NK-92 (cell line): ENCODE results near the gene EHMT1.

Experiments used
- DNase-seq: peaks from one replicate; lab custom pipeline; 2025; ENCODE audit not compliant: unreplicated experiment; lab: John Stamatoyannopoulos, UW

The EHMT1 gene

DNA sequence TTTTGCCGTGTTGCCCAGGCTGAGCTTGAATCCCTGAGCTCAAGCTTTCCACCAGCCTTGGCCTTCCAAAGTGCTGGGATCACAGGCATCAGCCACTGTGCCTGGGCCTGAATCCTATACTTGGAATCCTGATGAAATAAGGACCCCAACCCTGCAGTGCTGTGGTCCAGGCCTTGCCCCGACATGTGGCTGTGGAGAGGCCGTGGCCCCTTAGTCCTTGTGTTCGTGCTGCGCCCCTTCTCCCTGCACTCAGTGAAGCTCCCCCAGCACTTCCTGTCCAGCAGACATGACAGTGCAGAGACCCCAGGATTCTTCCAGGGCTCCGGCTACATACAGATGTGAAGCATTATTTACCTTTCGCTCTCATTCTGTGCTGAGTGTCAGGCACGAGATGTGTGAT lies 52.9 kb downstream of the EHMT1 start:
- DNase-seq = no peak

DNA sequence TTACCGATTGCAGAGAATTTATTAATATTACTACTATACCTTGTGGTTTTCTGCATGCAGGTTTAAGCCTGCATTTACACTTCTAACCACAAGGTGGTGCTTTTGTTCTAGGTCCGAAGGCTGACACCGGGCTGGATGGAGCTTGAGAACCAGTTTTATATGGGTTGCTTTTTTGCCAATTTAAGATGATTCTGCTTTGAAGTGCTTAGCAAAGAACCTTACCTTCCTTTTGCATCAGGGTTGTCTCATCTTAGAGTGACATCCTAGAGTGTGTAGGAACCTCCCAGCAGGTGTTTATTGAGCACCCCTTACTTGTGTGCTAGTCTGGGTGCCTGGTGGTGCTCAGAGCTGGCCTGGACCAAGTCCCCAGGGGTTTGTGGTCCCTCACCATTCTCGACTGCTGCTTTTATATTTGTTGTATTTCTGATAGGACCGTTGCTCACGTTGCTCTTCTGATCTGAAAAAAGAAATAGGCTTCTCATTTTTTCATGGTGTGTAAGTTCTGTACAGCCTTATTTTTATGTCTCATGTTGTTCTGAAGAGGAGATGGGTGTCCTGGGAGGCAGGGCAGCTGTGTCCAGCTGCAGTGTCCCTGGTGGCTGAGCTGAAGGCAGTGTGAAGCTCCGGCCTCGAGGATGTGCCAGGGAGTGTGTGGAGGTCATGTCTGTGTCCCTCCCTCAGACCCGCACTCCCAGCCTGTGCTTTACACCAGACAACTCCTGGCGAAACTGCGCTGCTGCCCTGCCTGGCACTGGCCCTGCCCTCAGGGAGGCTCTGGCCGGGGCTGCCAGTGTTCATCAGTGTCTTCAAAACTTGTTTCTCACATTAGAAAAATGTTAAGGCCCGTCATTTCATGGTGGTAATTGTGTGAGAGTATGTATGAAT lies 54.3 kb downstream of the EHMT1 start:
- DNase-seq = no peak

GRCh38 chr9:137673886-137674285 lies 55.1 kb downstream of the EHMT1 start:
- no peak for DNase-seq

GRCh38 chr9:137674307-137674975 lies 55.6 kb downstream of the EHMT1 start:
- no peak for DNase-seq

DNA sequence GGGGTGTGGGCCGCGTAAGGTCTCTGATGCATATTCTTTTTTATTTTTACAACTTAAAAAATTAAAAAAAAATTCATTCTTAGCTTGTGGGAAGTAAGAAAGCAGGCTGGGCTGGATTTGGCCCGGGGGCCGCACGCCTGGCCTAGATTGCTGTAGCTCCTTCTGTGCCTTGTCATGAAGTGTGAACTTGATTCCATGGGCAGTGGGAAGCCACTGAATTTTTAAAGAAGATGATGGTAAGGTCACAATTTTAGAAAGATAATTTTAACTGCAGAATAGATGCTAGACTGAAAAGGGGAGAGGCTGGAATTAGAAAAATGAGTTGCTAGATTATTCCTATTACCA lies 56.1 kb downstream of the EHMT1 start:
- no peak for DNase-seq

GRCh38 chr9:137676998-137677397 lies 58.2 kb downstream of the EHMT1 start:
- no peak for DNase-seq

DNA sequence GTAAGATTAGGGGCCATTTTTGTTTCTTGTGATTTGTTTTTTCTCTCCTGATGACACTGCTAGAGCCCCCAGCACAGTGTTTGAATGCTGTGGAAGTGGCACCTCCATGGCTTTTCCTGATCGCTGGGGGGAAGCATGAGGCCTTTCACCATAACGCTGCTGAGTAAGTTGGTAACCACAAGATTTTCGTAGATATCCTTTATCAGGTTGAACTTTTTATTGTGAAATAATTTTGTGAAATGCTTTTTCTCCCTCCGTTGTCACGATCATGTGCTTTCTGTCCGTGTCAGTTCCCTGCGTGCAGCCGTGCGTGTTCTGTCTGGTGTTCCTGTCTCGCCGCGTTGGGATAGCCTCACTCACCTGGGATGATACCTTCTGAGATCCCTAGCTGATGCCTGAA lies 59.4 kb downstream of the EHMT1 start:
- DNase-seq = no peak

DNA sequence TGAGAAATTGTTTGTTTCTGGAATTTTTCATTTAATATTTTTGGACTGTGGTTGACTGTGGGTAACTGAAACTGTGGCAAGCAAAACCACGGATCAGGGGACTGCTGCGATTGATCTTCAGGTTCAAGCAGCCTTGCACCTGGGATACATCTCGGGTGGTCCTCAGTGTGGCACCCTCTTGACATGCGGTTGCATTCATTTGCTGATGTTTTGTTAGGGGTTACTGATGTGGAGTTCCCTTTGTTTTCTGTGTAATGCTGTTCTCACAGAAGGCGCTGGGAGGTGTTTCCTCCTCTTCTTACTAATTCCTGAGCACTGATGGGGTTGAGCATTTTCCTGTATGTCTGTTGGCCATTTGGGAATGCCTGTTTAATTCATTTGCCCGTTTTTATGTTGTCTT lies 60.4 kb downstream of the EHMT1 start:
- DNase-seq = no peak

- no peak for DNase-seq
These were observed 61.0 kb downstream of the EHMT1 start for GRCh38 chr9:137679695-137680305.

GRCh38 chr9:137680444-137681358 lies 61.9 kb downstream of the EHMT1 start:
- DNase-seq = no peak

DNA sequence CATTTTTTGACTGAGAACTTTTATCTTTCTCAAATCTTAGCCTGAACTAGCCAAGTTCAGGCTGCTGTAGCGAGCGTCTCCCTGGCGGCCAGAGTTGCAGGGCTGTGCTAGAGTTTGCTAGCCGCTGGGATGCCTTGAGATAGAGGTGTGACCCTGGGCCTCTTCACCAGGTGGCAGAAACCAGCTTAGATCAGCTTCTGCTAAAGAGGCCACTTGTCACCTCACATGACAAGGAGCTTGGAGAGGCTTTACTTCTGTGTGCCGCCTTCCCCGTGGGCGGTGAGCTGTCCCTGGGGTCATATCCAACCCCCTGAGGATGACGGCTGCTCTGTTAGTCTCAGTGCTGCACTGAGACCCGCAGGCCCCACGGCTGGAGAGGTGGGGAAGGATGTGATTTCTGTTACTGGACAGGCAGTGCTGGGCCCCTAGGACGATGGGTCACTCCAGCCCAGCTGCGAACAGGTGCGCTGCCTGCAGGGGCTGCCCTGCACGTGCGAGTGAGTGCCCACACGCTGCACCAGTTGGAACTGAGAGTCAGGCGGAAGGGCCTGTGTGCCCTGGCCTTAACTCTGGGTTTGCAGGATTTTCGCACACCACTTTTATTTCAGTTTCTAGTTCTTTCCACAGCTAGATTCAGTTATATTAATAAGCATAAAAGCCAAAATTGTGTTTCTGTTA lies 63.8 kb downstream of the EHMT1 start:
- DNase-seq = no peak

- DNase-seq = no peak
These were observed 64.6 kb downstream of the EHMT1 start for GRCh38 chr9:137683262-137683864.

DNA sequence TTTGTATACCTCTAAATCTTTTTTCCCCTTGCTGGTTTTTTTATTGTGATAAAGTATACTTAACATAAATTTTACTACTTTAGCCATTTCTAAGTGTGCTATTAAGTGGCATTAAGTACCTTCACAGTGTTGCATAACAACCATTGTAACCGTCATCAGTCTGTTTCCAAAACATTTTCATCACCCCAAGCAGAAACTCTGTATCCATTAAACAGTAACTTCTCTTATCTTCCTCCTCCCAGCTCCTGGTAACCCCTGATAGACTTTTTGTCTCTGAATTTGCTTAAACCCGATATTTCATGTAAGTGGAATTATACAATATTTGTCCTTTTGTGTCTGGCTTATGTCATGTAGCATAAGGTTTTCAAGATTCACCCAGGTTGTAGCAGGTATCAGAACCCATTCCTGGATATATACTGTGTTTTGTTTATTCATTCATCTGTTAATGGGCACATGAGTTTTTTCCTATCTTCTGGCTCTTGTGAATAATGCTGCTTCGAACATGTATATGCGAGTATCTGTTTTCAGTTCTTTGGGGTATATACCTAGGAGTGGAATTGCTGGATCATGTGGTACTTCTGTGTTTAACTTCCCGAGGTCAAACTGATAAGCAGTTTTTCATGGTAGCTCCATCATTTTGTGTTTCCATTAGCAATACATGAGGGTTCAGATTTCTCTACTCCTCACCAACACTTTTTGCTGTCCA lies 66.4 kb downstream of the EHMT1 start:
- no peak for DNase-seq

GRCh38 chr9:137685741-137686420 lies 67.1 kb downstream of the EHMT1 start:
- no peak for DNase-seq

GRCh38 chr9:137688261-137688660 lies 69.5 kb downstream of the EHMT1 start:
- DNase-seq = no peak

GRCh38 chr9:137688725-137689124 lies 69.9 kb downstream of the EHMT1 start:
- DNase-seq = no peak

DNA sequence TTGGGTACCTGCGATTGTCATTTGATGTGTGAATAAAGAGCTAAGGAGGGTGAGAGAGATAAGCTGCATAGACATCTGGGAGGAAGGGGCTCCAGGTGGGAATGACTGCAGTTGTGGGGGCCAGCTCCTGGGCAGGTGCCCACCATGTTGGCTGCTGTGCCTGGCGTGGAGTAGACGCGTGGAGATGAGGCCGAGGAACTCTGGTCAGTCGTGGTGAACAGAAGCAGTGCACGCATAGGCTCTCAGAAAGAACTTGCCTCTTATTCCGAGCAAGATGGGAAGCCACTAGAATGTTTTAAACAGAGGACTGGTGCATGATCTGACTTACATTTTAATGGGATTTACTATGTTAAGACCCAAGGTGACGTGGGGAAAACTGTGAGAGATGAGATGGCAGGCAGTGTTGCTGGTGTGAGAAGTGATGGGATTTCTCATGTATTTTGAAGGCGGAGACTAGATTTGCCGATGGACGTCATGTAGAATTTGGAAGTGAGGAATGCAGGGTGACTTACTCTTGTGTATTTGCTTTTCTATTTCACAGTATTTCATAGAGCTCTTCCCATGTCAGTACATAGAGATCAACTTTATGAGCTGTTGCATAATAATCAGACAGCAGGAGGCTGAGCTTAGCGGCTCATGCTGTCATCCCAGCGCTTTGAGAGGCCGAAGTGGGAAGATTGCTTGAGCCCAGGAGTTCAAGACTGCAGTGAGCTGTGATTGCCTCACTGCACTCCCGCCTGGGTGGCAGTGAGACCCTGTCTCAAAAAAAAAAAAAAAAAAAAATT lies 71.1 kb downstream of the EHMT1 start:
- no peak for DNase-seq
